ENCODE data around the gene TTYH1. TPM values are rescaled to one million over a fixed set of nuclear protein-coding genes. Genes with fewer than 3 reads are reported as not detected.
A peak's percentile ranks its signal among the peaks of the same experiment; 100 is the strongest.

TTYH1 gene
- total RNA-seq (2011; cell fraction: chromatin; rRNA removed; ENCODE audit: low replicate concordance) = not detected in 2 replicates
- total RNA-seq (2011; cell fraction: nucleolus; rRNA removed) = not detected in 2 replicates
- total RNA-seq (2011; cell fraction: nucleoplasm; rRNA removed) = not detected in 2 replicates
- total RNA-seq (2014; rRNA removed) (not detected in 2 replicates), total RNA-seq (2014; rRNA removed; fragmentation: Illumina TruSeq; extraction: Trizol) (not detected in 2 replicates), total RNA-seq (2015; rRNA removed; fragmentation: Illumina TruSeq; extraction: Trizol) (not detected in 2 replicates), total RNA-seq (2021) (not detected in 2 replicates), polyA plus RNA-seq (2011; rRNA removed) (not detected in 2 replicates), polyA plus RNA-seq (2014; fragmentation: Illumina TruSeq; extraction: Trizol) (not detected in 2 replicates), polyA plus RNA-seq (2014; fragmentation: Nextera tagmentation; extraction: Ambion mirVana) (under 1 TPM in 1 of 2 experiments, not detected in 1; 0.08 TPM), polyA plus RNA-seq (2014; rRNA removed) (not detected in 2 replicates), polyA minus RNA-seq (2011; rRNA and poly(A)+ RNA removed) (not detected in 2 replicates), Bru-seq, nascent RNA (percentile 5 among the genes with signal in this experiment), BruChase-seq, experiment 1, labeled RNA remaining after a 2-hour chase (not detected), BruChase-seq, experiment 2, labeled RNA remaining after a 6-hour chase (not detected)
- not detected in 2 replicates for polyA plus RNA-seq (2011; cell fraction: cytosol; rRNA removed)
- polyA plus RNA-seq (2011; cell fraction: nucleus; rRNA removed) = not detected in 2 replicates
- 0.17 and 0.36 TPM in 2 replicates for polyA plus RNA-seq (2012)
- polyA minus RNA-seq (2011; cell fraction: cytosol; rRNA and poly(A)+ RNA removed) = not detected in 2 replicates
- not detected in 2 replicates for polyA minus RNA-seq (2011; cell fraction: nucleus; rRNA and poly(A)+ RNA removed)
- long read RNA-seq, experiment 1, partial matches to known transcripts = 0 of 1 reads
- long read RNA-seq, experiment 1, other reads (novel, unspliced or antisense) = 1 of 1 reads
- long read RNA-seq, experiment 2 = 0 reads
- long read RNA-seq, experiment 3 = 0 reads

GRCh38 chr19:54415208-54415900 lies at the start of gene TTYH1:
Gene TTYH1, plus strand, starts transcription at chr19:54415464. Its CDS starts 89 bp downstream, at chr19:54415553.
- Histone ChIP-seq H3K27me3 (ENCODE audit: control insufficient read depth in 2 of 2, insufficient read depth in 2 of 2, low read length in 2 of 2) (peaks cover 8 to 12% of the 10 kb centered on the region in 2 experiments), H3K9me3 (replicated peaks; ENCODE audit: control insufficient read depth, insufficient read depth, low read depth, low read length) (no peaks in the 10 kb centered on the region), H3K4me2 (ENCODE audit: insufficient read depth, low read length) (no peak within 1 kb of the TSS), H3K36me3 (ENCODE audit: control insufficient read depth, insufficient read depth, low read length) (no peaks in the 10 kb centered on the region), H4K20me1 (replicated peaks; ENCODE audit: control insufficient read depth, insufficient read depth, low read length) (peaks cover 5% of the 10 kb centered on the region; the same call in 1 of the 2 replicates), H2AFZ (ENCODE audit: low read depth, low read length) (no peak within 1 kb of the TSS), H3K9me1 (ENCODE audit: control insufficient read depth, insufficient read depth, low read length) (no peaks in the 10 kb centered on the region), H3K4me1 (replicated peaks in 1 of 2; ENCODE audit: control insufficient read depth in 2 of 2, insufficient read depth in 2 of 2, low read length in 2 of 2) (peaks cover 0 to 28% of the 10 kb centered on the region in 2 experiments; a peak in 3 of 5 replicates), H3K79me2 (ENCODE audit: control insufficient read depth, insufficient read depth, low read length) (no peaks in the 10 kb centered on the region), H3K9ac (ENCODE audit: insufficient read depth in 1 of 2, low read depth in 2 of 2, low read length in 2 of 2) (peak within 1 kb of the TSS in 1 of 2 experiments; percentile 35; a peak in 1 of 4 replicates), H3K27ac (ENCODE audit: extremely low read depth, low read depth, low read length) (no peak within 1 kb of the TSS), H3K4me3 (no peak within 1 kb of the TSS)
- FAIRE-seq (no peak), DNase-seq (ENCODE audit: extremely low read depth in 1 of 4, low spot score in 3 of 4) (peak in 3 of 4 experiments; percentile 69 to 85 (median 85)), ATAC-seq (peak; percentile 83)
- TF ChIP-seq, protein P1, sequence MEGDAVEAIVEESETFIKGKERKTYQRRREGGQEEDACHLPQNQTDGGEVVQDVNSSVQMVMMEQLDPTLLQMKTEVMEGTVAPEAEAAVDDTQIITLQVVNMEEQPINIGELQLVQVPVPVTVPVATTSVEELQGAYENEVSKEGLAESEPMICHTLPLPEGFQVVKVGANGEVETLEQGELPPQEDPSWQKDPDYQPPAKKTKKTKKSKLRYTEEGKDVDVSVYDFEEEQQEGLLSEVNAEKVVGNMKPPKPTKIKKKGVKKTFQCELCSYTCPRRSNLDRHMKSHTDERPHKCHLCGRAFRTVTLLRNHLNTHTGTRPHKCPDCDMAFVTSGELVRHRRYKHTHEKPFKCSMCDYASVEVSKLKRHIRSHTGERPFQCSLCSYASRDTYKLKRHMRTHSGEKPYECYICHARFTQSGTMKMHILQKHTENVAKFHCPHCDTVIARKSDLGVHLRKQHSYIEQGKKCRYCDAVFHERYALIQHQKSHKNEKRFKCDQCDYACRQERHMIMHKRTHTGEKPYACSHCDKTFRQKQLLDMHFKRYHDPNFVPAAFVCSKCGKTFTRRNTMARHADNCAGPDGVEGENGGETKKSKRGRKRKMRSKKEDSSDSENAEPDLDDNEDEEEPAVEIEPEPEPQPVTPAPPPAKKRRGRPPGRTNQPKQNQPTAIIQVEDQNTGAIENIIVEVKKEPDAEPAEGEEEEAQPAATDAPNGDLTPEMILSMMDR (IDR thresholded peaks at IDR 0.05 in 2 of 3, conservative IDR thresholded peaks at IDR 0.05 in 1 of 3; ENCODE audit: insufficient read depth in 2 of 3, low read depth in 1 of 3, low read length in 3 of 3) = peak in 2 of 3 experiments; percentile 16 to 43; a peak in 2 of 6 replicates
- TF ChIP-seq VEZF1 (CRISPR knock-in tag; IDR thresholded peaks at IDR 0.05) (peak; percentile 25; the same call in 1 of the 2 replicates), RUNX1 (IDR thresholded peaks at IDR 0.05; ENCODE audit: low read depth) (no peak)
- intact Hi-C loops (cut with micrococcal nuclease) (no loop called here), in situ Hi-C loops (cut with MboI) (no loop called here)
- 15% methylated on average over 26 of the region's 68 CpGs for WGBS (ENCODE audit: insufficient coverage, low coverage, missing lambda C conversion rate)
- no TSS peak for BruUV-seq (replicated peaks)
- POLR2A ChIA-PET = no interaction called here
- CTCF ChIA-PET (ENCODE audit: low intra/inter-chr PET ratio) = interaction anchor here (0.6 kb wide), 1 partner anchor 28 kb away, joined by 4 read pairs; no protein-coding TSS in a partner anchor

Data from K562 (cell line).